ENCODE data around the gene PCA3.
"Not testable (repeated sequence)": the region's sequence is repeated elsewhere in the genome, so short reads cannot be mapped to it uniquely, and the experiment has no call there.

Gene PCA3

GRCh38 chr9:76764138-76764537 is at the start of gene PCA3:
PCA3 (plus strand) TSS chr9:76764438.
- FAIRE-seq: no peak

GRCh38 chr9:76716085-76716672 is 48.1 kb upstream of the PCA3 start:
- no peak for FAIRE-seq

DNA sequence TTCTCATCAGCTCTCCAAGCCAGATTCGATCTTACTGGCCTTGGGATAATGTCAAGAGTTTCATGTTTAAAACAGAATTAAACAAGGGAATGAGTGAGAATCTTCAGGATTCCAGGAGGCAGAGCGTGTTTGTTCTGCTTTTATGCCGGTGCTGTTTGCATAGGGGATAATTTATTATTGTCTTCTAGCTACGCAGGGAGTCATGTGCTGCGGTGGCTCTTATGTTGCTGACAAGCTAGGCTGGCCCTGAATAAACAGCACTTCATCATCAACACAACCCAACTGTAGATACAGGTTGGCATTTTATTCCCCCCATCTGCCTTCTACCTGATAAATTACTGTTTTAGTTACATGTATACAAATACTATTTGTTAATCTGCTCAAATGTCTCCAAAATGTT is 47.1 kb upstream of the PCA3 start:
- FAIRE-seq: no peak

DNA sequence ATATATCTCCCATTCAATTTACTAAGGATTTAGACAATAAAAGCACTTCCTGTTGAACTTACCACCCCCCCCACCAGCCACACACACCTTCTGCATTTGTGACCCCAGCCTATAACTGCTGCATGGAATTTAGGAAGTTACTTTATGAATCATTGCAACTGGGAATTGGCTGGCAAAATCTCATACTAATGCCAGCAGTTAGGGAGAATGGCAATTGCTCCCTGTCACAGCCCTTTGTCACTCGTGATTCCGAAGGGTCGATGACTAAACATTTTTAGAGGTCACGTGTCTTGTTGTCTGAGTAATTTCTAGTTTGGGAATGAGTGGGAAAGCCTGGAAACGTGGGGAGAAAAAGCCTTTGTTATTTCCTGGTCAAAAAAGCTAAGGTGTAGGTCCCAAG is 46.6 kb upstream of the PCA3 start:
- no peak for FAIRE-seq

DNA sequence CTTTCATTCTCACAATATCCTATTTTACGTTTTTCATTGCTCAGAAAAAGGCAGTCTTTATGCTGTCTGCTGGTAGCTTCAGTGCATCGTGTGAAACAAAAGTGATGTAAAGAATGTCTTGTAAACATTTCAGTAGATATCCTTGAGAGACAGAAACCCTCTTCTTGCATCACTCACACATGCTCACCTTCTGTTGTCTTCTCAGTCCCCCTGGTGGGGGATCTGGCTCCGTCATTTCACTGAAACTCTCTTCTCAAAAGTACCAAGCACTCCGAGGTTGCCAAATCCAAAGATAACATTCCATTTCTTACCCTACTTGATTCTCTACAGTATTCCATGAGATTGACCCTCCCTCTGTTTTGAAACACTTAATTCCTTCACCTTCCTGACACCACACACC is 46.1 kb upstream of the PCA3 start:
- no peak for FAIRE-seq

- FAIRE-seq: no peak
Observed at GRCh38 chr9:76720245-76720644, 44.0 kb upstream of the PCA3 start.

DNA sequence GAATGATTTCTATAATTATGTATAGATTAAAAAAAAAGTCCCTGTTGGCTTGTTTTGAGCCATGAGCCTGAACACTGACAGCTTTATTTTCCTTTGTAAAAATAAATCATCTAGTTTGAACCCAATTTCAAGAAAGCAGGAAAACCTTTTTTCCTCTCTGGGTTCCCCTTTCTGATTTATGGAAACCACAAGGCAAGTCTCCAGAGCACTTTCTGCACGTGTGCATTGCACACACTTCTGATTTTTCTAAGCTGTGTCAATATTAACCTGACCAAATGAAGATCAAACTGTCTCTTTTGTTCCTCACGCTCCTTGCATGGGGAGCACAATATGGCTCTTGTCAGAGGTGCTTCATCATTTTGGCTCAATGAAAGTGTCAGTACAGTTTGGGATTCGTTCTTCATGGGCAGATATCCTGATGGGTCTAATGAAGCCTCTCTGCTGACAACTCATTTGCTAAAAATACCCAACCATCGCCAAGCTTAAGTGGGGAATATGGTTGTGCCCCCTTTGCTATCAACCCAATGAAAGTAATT is 39.2 kb upstream of the PCA3 start:
- no peak for FAIRE-seq

DNA sequence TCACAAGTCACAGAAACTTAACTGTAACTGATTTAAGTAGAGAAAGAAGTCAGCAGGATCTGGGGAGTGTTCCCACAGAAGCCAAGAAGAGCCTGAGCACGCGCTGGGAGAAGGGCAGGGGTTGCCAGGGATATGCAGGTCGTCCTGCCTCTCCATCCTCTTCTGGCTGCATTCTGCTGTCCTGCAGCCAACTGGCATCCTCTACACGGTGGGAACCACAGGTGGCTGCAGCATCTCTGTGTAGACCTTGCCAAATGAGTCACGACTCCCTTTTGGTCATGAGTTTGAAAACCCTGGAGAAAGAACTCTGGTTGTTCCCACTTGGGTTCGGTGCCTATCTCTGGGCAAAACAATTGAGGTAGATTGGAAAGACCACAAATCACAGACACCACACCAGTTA is 38.4 kb upstream of the PCA3 start:
- no peak for FAIRE-seq

GRCh38 chr9:76729116-76729515 is 35.1 kb upstream of the PCA3 start:
- no peak for FAIRE-seq

GRCh38 chr9:76729980-76730737 is 34.1 kb upstream of the PCA3 start:
- no peak for FAIRE-seq

GRCh38 chr9:76730801-76731200 is 33.4 kb upstream of the PCA3 start:
- no peak for FAIRE-seq

GRCh38 chr9:76732341-76732958 is 31.8 kb upstream of the PCA3 start:
- FAIRE-seq: no peak

DNA sequence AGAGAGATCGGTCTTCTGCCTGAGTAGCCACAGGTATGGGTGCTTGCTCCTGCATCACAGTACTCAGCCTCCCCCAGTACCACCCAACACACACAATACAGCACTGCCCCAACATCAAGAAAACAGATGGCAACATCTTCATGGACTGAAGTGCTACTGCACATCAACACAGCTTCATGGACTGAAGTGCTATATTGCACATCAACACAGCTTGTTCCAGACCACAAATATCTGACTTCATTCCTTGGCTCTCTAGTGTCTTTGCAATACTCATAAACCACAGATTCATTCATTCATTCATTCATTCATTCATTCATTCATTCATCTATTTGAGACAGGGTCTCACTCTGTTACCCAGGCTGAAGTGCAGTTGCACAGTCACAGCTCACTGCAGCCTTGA is 31.1 kb upstream of the PCA3 start:
- FAIRE-seq: no peak

- no peak for FAIRE-seq
Observed at GRCh38 chr9:76734716-76735115, 29.5 kb upstream of the PCA3 start.

GRCh38 chr9:76737154-76737902 is 26.9 kb upstream of the PCA3 start:
- no peak for FAIRE-seq

GRCh38 chr9:76738402-76738801 is 25.8 kb upstream of the PCA3 start:
- FAIRE-seq: no peak

DNA sequence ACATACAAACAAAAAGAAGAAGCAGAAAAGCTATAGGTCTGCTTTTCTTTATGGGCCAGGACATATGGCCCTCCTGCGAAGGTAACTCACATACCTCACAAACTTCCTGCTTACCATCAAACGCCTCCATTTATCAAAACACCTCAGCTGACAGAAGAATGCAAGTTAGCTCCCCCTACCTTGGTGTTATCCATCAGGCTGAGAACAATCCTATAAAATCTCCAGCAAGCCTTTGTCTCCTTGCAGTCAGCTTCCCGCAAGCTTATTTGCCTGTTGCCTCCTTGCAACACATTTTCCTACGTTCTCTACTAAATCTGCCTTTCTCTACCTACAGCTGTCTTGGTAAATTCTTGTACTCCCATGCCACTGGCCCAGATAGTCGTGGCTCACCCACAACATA is 22.7 kb upstream of the PCA3 start:
- FAIRE-seq: no peak

GRCh38 chr9:76742890-76743289 is 21.3 kb upstream of the PCA3 start:
- not testable (repeated sequence) for FAIRE-seq

DNA sequence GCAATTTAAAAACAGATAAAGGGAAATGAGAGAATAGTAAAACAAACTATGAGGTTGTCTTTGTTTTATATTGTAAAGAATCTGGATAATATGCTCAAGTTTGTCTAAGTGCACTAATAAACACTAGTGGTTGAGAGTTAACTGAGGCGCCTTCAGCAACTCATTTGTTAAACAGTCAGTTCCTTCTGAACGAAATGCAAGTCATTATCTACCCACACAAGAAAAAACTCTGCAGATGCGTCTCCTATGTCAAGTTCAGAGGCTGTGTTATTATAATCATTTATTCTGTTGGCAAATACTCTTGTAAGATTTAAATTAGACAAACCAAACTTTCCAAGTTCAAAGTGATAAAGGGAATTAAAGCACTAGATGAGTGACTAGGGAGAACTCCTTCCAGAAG is 20.3 kb upstream of the PCA3 start:
- FAIRE-seq: no peak

DNA sequence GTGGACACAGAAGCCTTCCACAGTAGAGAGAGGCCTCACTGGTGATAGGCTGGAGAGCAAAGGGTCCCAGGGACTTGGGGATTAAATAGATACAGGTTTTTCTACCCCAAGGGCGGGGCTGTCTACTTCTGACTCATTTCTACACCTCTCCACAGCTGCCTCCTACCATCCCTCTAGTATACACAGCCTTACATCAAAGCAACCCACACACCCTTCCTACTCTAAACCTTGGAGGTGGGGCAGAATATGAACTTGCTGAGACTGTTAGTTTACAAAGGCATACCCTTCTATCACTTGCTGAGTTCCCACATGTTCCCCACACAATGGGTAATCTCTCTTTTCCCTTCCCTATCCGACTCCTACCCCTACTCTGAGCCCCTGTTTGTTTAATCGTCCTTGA is 19.9 kb upstream of the PCA3 start:
- FAIRE-seq: no peak

DNA sequence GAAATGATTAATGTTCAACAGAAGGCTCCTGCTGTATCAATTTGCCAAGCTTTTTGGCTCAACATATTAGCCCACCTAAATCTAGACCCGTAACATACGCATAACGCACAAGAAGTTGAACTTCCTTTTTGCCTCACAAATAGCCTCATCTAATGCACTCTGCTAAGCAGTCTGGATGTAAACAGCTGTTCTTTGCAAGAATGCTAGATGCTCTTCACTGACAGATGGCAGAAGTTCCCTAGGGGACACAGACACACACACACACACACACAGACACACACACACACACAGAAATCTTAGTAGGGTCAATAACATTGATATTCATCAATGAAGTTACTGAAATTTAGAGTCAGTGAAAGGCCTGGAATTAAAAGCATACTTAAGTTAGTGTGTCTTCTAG is 13.2 kb upstream of the PCA3 start:
- FAIRE-seq: no peak

- FAIRE-seq: no peak
Observed at GRCh38 chr9:76756268-76756640, 8.0 kb upstream of the PCA3 start.

DNA sequence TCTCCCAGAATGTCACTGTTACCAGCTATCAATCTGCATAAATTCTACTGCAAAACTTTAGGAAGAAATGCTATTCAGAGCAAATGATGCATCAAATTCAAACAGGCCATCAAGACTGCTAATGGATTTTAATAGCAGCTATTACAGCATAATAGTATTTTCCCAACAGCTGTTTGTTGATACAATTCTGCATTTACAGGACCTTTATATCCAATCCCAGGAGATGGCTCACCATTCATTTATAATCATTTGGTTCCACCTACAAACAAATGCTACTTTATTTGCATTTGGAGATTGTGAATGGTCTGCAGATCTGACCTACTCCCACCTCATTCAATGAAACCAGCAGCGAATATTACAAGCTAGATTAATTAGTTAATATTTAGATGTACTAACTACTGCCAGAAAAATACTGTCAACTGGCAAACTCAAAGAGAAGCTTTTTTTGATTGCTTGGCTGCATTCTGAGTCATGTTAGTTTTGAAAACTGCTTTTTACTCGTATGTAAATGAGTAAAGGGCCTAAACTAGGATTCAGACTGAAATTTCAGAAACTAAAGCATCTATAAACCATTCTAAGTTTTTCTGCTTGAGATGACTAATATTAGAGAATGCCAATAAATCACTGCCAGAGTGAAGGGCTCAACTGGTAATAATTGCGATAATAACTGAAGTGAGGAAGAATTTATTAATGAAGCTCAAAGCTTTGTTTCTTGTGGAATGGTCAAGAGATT is 7.1 kb upstream of the PCA3 start:
- FAIRE-seq: no peak

Data from colon (tissue), 2 donors.